HCT116 (cell line): ENCODE measurements around the gene B3GNT2. TPM values are rescaled to one million over a fixed set of nuclear protein-coding genes. Genes with fewer than 3 reads are reported as not detected.

Experiments used
- ATAC-seq: fragments of 200-7000 bp; cut with Tn5 transposase; 2 replicates; pipeline ENCODE4 v1.9.1; 2020; ENCODE audit warnings: mild to moderate bottlenecking, moderate library complexity
- BruUV-seq: library from RNA; stranded (reverse); fragments of 400-500 nt; replicated peaks from 2 replicates; lab custom pipeline; 2021; lab: Mats Ljungman, UMichigan
- CTCF ChIA-PET: fragments of 300-600 bp; sonication (Branson Sonifier 250); formaldehyde crosslinking; loops from one replicate; lab custom pipeline; 2021; ENCODE audit warnings: antibody characterized with exemption; lab: Charles Lee
- POLR2A ChIA-PET: fragments of 300-600, 350-600 bp; sonication (Branson Sonifier 250); formaldehyde crosslinking; loops from one replicate; lab custom pipeline; 2021; ENCODE audit warnings: antibody characterized with exemption; lab: Charles Lee
- RAD21 ChIA-PET, 2 experiments: fragments of 300-600 bp; sonication (Branson Sonifier 250); formaldehyde crosslinking; loops; one replicate each; lab custom pipeline; 2023; ENCODE audit warnings: low total read pairs in 2 of 2; ENCODE audit not compliant: uncharacterized antibody in 2 of 2, unreplicated experiment in 2 of 2, low non-redundant PET in 1 of 2; lab: Charles Lee
- DNase-seq: peaks from one replicate; pipeline ENCODE4 v3.0.0-alpha.2; 2010; ENCODE audit warnings: low read depth, low spot score
- H2AFZ ChIP-seq: fragments of 200-600 bp; shearing (Covaris generic), sonication (generic); 2 replicates; pipeline ENCODE4 v1.6.1; 2017; ENCODE audit warnings: low read depth, mixed run types, mixed read lengths, antibody characterized with exemption, low read length; ENCODE audit not compliant: poor library complexity, severe bottlenecking
- H3K27ac ChIP-seq: 2 replicates; pipeline ENCODE4 v1.5.1; 2012; ENCODE audit warnings: low read depth, low read length
- H3K27me3 ChIP-seq: fragments of 200-600 bp; sonication (generic); 2 replicates; pipeline ENCODE4 v1.6.1; 2016; ENCODE audit warnings: mixed run types, low read length, mixed read lengths; ENCODE audit not compliant: insufficient read depth
- H3K36me3 ChIP-seq, 2 experiments: fragments of 200-500 bp in 1 of 2; fragments of 200-600 bp in 1 of 2; sonication (Bioruptor generic) in 1 of 2; sonication (generic) in 1 of 2; 2 replicates each; pipeline versions ENCODE4 v1.5.1 to v1.6.1; 2014 to 2016; ENCODE audit warnings: low read length in 2 of 2, inconsistent platforms in 1 of 2, mixed read lengths in 1 of 2, mixed run types in 1 of 2; ENCODE audit not compliant: insufficient read depth in 2 of 2, control insufficient read depth in 1 of 2
- H3K4me1 ChIP-seq, 2 experiments: fragments of 200-600 bp in 1 of 2; sonication (generic) in 1 of 2; 2 replicates each; pipeline versions ENCODE4 v1.5.1 to v1.6.1; 2012 to 2017; ENCODE audit warnings: low read length in 2 of 2, inconsistent platforms in 1 of 2, mild to moderate bottlenecking in 1 of 2, mixed read lengths in 1 of 2, mixed run types in 1 of 2, moderate library complexity in 1 of 2; ENCODE audit not compliant: insufficient read depth in 2 of 2, control insufficient read depth in 1 of 2
- H3K4me2 ChIP-seq: fragments of 200-600 bp; sonication (generic); 2 replicates; pipeline ENCODE4 v1.6.1; 2017; ENCODE audit warnings: mixed run types, low read length, mixed read lengths
- H3K4me3 ChIP-seq, 2 experiments: fragments of 200-600 bp in 1 of 2; sonication (generic) in 1 of 2; replicated peaks in 1 of 2; 2 replicates each; pipeline ENCODE4 v1.5.1; 2011 to 2016; ENCODE audit warnings: low read length in 2 of 2, control low read depth in 1 of 2, low read depth in 1 of 2, mild to moderate bottlenecking in 1 of 2, mixed read lengths in 1 of 2, mixed run types in 1 of 2
- H3K79me2 ChIP-seq: fragments of 200-600 bp; sonication (generic); 2 replicates; pipeline ENCODE4 v1.6.1; 2017; ENCODE audit warnings: mild to moderate bottlenecking, mixed run types, low read length, moderate library complexity, mixed read lengths; ENCODE audit not compliant: insufficient read depth
- H3K9ac ChIP-seq: fragments of 200-600 bp; sonication (generic); 2 replicates; pipeline ENCODE4 v1.6.1; 2016; ENCODE audit warnings: low read length, mixed read lengths
- H3K9me2 ChIP-seq: fragments of 200-600 bp; sonication (generic), shearing (Covaris generic); 2 replicates; pipeline ENCODE4 v1.6.1; 2017; ENCODE audit warnings: mixed run types, mild to moderate bottlenecking, moderate library complexity; ENCODE audit not compliant: insufficient read depth
- H3K9me3 ChIP-seq, 2 experiments: fragments of 200-500 bp in 1 of 2; fragments of 200-600 bp in 1 of 2; sonication (Bioruptor generic) in 1 of 2; sonication (generic) in 1 of 2; 2 replicates each; pipeline ENCODE4 v1.6.1; 2014 to 2017; ENCODE audit warnings: low read length in 2 of 2, mixed read lengths in 2 of 2, inconsistent platforms in 1 of 2, low read depth in 1 of 2, mild to moderate bottlenecking in 1 of 2, mixed run types in 1 of 2, moderate library complexity in 1 of 2; ENCODE audit not compliant: control insufficient read depth in 1 of 2, insufficient read depth in 1 of 2
- H4K20me1 ChIP-seq: fragments of 200-600 bp; sonication (generic), shearing (Covaris generic); 2 replicates; pipeline ENCODE4 v1.6.1; 2017; ENCODE audit warnings: mixed run types, mild to moderate bottlenecking, moderate library complexity; ENCODE audit not compliant: insufficient read depth
- CEBPB ChIP-seq: IDR thresholded peaks from 2 replicates; pipeline ENCODE4 v1.6.1; 2012; ENCODE audit warnings: low read depth
- ELF1 ChIP-seq: IDR thresholded peaks from 2 replicates; pipeline ENCODE4 v1.6.1; 2012; ENCODE audit warnings: low read depth, borderline replicate concordance
- EZH2phosphoT487 ChIP-seq: fragments of 200-600 bp; IDR thresholded peaks from 2 replicates; pipeline ENCODE4 v1.6.1; 2018; ENCODE audit warnings: antibody characterized with exemption, borderline replicate concordance
- FOSL1 ChIP-seq: IDR thresholded peaks from 2 replicates; pipeline ENCODE4 v1.6.1; 2012; ENCODE audit warnings: low read depth
- POLR2A ChIP-seq: IDR thresholded peaks from 2 replicates; pipeline ENCODE4 v1.7.0; 2011; ENCODE audit warnings: borderline replicate concordance; ENCODE audit not compliant: insufficient read depth, insufficient read length; ENCODE audit errors: extremely low read depth
- POLR2AphosphoS5 ChIP-seq: IDR thresholded peaks from 2 replicates; pipeline ENCODE4 v1.6.1; 2011; ENCODE audit warnings: mild to moderate bottlenecking, low read depth, low read length, moderate library complexity
- RAD21 ChIP-seq: IDR thresholded peaks from 2 replicates; pipeline ENCODE4 v1.6.1; 2012; ENCODE audit warnings: low read depth, mild to moderate bottlenecking
- SP1 ChIP-seq: IDR thresholded peaks from 2 replicates; pipeline ENCODE4 v1.6.1; 2012; ENCODE audit warnings: low read depth
- SRF ChIP-seq: IDR thresholded peaks from 2 replicates; pipeline ENCODE4 v1.6.1; 2012; ENCODE audit warnings: low read depth
- intact Hi-C: fragments of 100-400 bp; cut with micrococcal nuclease; formaldehyde crosslinking; loops from 2 replicates; pipeline ENCODE4 v1.10.0; 2022
- total RNA-seq: library from RNA; stranded (reverse); gene quantifications from one replicate; pipeline ENCODE4 v1.2.1, GENCODE V29; 2021; ENCODE audit not compliant: unreplicated experiment
- TF ChIP-seq, protein P1 (sequence below), 3 experiments: fragments of 200-600 bp in 1 of 3; sonication (generic) in 1 of 3; IDR thresholded peaks in 2 of 3; conservative IDR thresholded peaks in 1 of 3; 2 replicates each; pipeline ENCODE4 v1.5.1; 2012 to 2017; ENCODE audit warnings: low read depth in 2 of 3, low read length in 2 of 3, antibody characterized with exemption in 1 of 3, borderline replicate concordance in 1 of 3, control low read depth in 1 of 3, mild to moderate bottlenecking in 1 of 3, mixed read lengths in 1 of 3, mixed run types in 1 of 3, moderate library complexity in 1 of 3; ENCODE audit not compliant: insufficient read depth in 1 of 3
- TF ChIP-seq, protein P2 (sequence below): IDR thresholded peaks from 2 replicates; pipeline ENCODE4 v1.6.1; 2011; ENCODE audit warnings: mild to moderate bottlenecking, low read length, moderate library complexity; ENCODE audit not compliant: insufficient replicate concordance; ENCODE audit errors: extremely low read depth
- TF ChIP-seq, protein P3 (sequence below): IDR thresholded peaks from 2 replicates; pipeline ENCODE4 v1.6.1; 2012; ENCODE audit warnings: low read depth

Gene B3GNT2
- total RNA-seq, 1 experiment from 2014 or later: 21.5 TPM

DNA sequence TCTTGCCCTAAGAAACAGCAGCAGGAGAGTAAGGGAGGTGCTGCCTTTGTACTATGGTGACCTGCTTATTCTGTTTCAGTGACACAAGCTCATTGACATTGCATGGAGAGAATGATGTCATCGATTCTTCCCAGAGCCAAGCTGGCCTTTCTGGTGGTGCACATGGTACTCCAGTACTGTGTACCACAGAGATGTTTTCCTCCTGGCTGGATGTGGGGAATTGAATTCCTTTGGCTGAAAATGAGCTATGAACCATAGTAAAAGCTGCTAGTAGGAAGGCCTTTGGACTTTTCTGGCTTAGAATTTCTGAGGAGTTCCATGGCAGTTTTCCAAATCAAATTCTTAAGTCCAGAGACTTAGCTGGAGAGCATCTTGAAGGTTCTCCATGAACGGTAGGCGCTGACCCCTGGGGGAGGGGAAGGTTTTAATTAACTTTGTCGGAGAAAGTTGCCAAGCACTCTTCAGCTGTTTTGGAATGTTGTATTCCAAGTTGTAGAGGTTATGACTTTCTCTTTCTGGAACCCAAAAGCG, 17.1 kb upstream of the B3GNT2 start:
- POLR2A ChIA-PET: no interaction called here
- Histone ChIP-seq H3K36me3 (no peaks in the 10 kb centered on the region), H3K4me2 (no peak overlapping the region), H3K4me3 (no peak overlapping the region), H2AFZ (no peak overlapping the region), H3K79me2 (no peaks in the 10 kb centered on the region), H4K20me1 (no peaks in the 10 kb centered on the region), H3K27me3 (no peaks in the 10 kb centered on the region), H3K9me3 (no peaks in the 10 kb centered on the region), H3K4me1 (no peaks in the 10 kb centered on the region), H3K27ac (no peak overlapping the region), H3K9ac (no peak overlapping the region), H3K9me2 (no peaks in the 10 kb centered on the region)
- ATAC-seq (no peak), DNase-seq (no peak)
- TF ChIP-seq SP1: no peak
- TF ChIP-seq, protein P1, sequence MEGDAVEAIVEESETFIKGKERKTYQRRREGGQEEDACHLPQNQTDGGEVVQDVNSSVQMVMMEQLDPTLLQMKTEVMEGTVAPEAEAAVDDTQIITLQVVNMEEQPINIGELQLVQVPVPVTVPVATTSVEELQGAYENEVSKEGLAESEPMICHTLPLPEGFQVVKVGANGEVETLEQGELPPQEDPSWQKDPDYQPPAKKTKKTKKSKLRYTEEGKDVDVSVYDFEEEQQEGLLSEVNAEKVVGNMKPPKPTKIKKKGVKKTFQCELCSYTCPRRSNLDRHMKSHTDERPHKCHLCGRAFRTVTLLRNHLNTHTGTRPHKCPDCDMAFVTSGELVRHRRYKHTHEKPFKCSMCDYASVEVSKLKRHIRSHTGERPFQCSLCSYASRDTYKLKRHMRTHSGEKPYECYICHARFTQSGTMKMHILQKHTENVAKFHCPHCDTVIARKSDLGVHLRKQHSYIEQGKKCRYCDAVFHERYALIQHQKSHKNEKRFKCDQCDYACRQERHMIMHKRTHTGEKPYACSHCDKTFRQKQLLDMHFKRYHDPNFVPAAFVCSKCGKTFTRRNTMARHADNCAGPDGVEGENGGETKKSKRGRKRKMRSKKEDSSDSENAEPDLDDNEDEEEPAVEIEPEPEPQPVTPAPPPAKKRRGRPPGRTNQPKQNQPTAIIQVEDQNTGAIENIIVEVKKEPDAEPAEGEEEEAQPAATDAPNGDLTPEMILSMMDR (IDR thresholded peaks at IDR 0.05 in 2 of 3, conservative IDR thresholded peaks at IDR 0.05 in 1 of 3; ENCODE audit: borderline replicate concordance in 1 of 3, insufficient read depth in 1 of 3, low read depth in 2 of 3, low read length in 2 of 3): no peak
- TF ChIP-seq CEBPB: no peak
- no peak for TF ChIP-seq POLR2AphosphoS5
- TF ChIP-seq POLR2A: no peak
- TF ChIP-seq, protein P2, sequence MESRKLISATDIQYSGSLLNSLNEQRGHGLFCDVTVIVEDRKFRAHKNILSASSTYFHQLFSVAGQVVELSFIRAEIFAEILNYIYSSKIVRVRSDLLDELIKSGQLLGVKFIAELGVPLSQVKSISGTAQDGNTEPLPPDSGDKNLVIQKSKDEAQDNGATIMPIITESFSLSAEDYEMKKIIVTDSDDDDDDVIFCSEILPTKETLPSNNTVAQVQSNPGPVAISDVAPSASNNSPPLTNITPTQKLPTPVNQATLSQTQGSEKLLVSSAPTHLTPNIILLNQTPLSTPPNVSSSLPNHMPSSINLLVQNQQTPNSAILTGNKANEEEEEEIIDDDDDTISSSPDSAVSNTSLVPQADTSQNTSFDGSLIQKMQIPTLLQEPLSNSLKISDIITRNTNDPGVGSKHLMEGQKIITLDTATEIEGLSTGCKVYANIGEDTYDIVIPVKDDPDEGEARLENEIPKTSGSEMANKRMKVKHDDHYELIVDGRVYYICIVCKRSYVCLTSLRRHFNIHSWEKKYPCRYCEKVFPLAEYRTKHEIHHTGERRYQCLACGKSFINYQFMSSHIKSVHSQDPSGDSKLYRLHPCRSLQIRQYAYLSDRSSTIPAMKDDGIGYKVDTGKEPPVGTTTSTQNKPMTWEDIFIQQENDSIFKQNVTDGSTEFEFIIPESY: no peak
- TF ChIP-seq ELF1: no peak
- TF ChIP-seq, protein P3, sequence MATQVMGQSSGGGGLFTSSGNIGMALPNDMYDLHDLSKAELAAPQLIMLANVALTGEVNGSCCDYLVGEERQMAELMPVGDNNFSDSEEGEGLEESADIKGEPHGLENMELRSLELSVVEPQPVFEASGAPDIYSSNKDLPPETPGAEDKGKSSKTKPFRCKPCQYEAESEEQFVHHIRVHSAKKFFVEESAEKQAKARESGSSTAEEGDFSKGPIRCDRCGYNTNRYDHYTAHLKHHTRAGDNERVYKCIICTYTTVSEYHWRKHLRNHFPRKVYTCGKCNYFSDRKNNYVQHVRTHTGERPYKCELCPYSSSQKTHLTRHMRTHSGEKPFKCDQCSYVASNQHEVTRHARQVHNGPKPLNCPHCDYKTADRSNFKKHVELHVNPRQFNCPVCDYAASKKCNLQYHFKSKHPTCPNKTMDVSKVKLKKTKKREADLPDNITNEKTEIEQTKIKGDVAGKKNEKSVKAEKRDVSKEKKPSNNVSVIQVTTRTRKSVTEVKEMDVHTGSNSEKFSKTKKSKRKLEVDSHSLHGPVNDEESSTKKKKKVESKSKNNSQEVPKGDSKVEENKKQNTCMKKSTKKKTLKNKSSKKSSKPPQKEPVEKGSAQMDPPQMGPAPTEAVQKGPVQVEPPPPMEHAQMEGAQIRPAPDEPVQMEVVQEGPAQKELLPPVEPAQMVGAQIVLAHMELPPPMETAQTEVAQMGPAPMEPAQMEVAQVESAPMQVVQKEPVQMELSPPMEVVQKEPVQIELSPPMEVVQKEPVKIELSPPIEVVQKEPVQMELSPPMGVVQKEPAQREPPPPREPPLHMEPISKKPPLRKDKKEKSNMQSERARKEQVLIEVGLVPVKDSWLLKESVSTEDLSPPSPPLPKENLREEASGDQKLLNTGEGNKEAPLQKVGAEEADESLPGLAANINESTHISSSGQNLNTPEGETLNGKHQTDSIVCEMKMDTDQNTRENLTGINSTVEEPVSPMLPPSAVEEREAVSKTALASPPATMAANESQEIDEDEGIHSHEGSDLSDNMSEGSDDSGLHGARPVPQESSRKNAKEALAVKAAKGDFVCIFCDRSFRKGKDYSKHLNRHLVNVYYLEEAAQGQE: no peak
- TF ChIP-seq EZH2phosphoT487: no peak
- TF ChIP-seq RAD21: no peak
- no peak for TF ChIP-seq SRF
- TF ChIP-seq FOSL1: no peak
- BruUV-seq: no TSS peak
- intact Hi-C loops: no loop called here
- CTCF ChIA-PET: no interaction called here
- RAD21 ChIA-PET: no interaction called here
